PC-9 (cell line): ENCODE measurements around the gene GPX8. TPM values are rescaled to one million over a fixed set of nuclear protein-coding genes. Genes with fewer than 3 reads are reported as not detected.

Experiments
- BruUV-seq: library from RNA; stranded (reverse); fragments of 400-500 nt; replicated peaks from 2 replicates; lab custom pipeline; 2021; lab: Mats Ljungman, UMichigan
- CTCF ChIA-PET: fragments of 300-600 bp; sonication (Branson Sonifier 250); formaldehyde crosslinking; loops from one replicate; lab custom pipeline; 2022; ENCODE audit warnings: antibody characterized with exemption; lab: Charles Lee
- POLR2A ChIA-PET: fragments of 300-600 bp; sonication (Branson Sonifier 250); formaldehyde crosslinking; loops from one replicate; lab custom pipeline; 2022; ENCODE audit warnings: antibody characterized with exemption; ENCODE audit not compliant: unreplicated experiment; lab: Charles Lee
- DNase-seq, 2 experiments: peaks; one replicate each; pipeline versions ENCODE4 v3.0.0 to v3.0.0-alpha.2; 2015 to 2022; ENCODE audit warnings: mixed read lengths in 1 of 2
- H2AFZ ChIP-seq: fragments of 200-600 bp; sonication (generic); 2 replicates; pipeline ENCODE4 v1.8.1; 2017; ENCODE audit warnings: antibody characterized with exemption
- H3F3A ChIP-seq: fragments of 200-600 bp; sonication (generic); 2 replicates; pipeline ENCODE4 v1.8.1; 2017; ENCODE audit warnings: antibody characterized with exemption, mild to moderate bottlenecking, low read depth; ENCODE audit not compliant: insufficient read depth
- H3K27ac ChIP-seq: fragments of 200-600 bp; sonication (generic); 2 replicates; pipeline ENCODE4 v1.6.1; 2016; ENCODE audit warnings: mixed run types
- H3K27me3 ChIP-seq: fragments of 200-600 bp; sonication (generic); 2 replicates; pipeline ENCODE4 v1.6.1; 2016; ENCODE audit warnings: low read depth, mixed run types; ENCODE audit not compliant: insufficient read depth
- H3K36me3 ChIP-seq: fragments of 200-600 bp; sonication (generic); 2 replicates; pipeline ENCODE4 v1.6.1; 2016; ENCODE audit warnings: low read depth, mixed run types
- H3K4me1 ChIP-seq: fragments of 200-600 bp; sonication (generic); replicated peaks from 2 replicates; pipeline ENCODE4 v1.6.1; 2016; ENCODE audit warnings: mixed run types; ENCODE audit not compliant: insufficient read depth
- H3K4me2 ChIP-seq: fragments of 200-600 bp; sonication (generic); 2 replicates; pipeline ENCODE4 v1.6.1; 2017; ENCODE audit warnings: mixed run types
- H3K4me3 ChIP-seq: fragments of 200-600 bp; sonication (generic); 2 replicates; pipeline ENCODE4 v1.6.1; 2016; ENCODE audit warnings: mixed run types
- H3K79me2 ChIP-seq: fragments of 200-600 bp; sonication (generic); 2 replicates; pipeline ENCODE4 v1.6.1; 2017; ENCODE audit warnings: low read depth, mixed run types
- H3K9me2 ChIP-seq: fragments of 200-600 bp; sonication (generic); 2 replicates; pipeline ENCODE4 v1.8.1; 2017; ENCODE audit warnings: mild to moderate bottlenecking; ENCODE audit not compliant: insufficient read depth
- H3K9me3 ChIP-seq: fragments of 200-600 bp; sonication (generic); 2 replicates; pipeline ENCODE4 v1.8.1; 2016; ENCODE audit warnings: low read depth; ENCODE audit not compliant: insufficient read depth
- H4K20me1 ChIP-seq: fragments of 200-600 bp; sonication (generic); 2 replicates; pipeline ENCODE4 v1.8.1; 2017; ENCODE audit not compliant: insufficient read depth
- CTCF ChIP-seq: fragments of 200-600 bp; sonication (generic); conservative IDR thresholded peaks from 2 replicates; pipeline ENCODE4 v1.6.1; 2017; ENCODE audit warnings: mixed run types, antibody characterized with exemption, mild to moderate bottlenecking, moderate library complexity
- EZH2 ChIP-seq: fragments of 200-600 bp; sonication (generic); IDR thresholded peaks from 2 replicates; pipeline ENCODE4 v1.8.0; 2017; ENCODE audit warnings: antibody characterized with exemption, low read depth
- intact Hi-C: fragments of 100-400 bp; cut with micrococcal nuclease; formaldehyde crosslinking; loops from one replicate; pipeline ENCODE4 v1.10.0; 2022; ENCODE audit not compliant: unreplicated experiment
- total RNA-seq: library from RNA; stranded (reverse); gene quantifications from 2 replicates; pipeline ENCODE4 v1.2.3, GENCODE V29; 2021

GPX8 gene
- total RNA-seq, 1 experiment from 2014 or later, result 40.2 TPM

GRCh38 chr5:55160493-55161209 lies 680 bp downstream of the GPX8 start:
- TSS peak; percentile 85 for BruUV-seq
- H3K27me3 ChIP-seq, result no peaks in the 10 kb centered on the region
- H3K36me3 ChIP-seq, result 0 out of 2 replicates have a peak, but pooled peaks cover 13% of the 10 kb centered on the region
- TF ChIP-seq CTCF (no peak), EZH2 (no peak)
- peak overlapping the region; percentile 72 for H3K4me2 ChIP-seq
- H4K20me1 ChIP-seq, result no peaks in the 10 kb centered on the region
- H3K9me3 ChIP-seq, result no peaks in the 10 kb centered on the region
- peaks cover 7% of the 10 kb centered on the region; the same call in 1 of the 2 replicates for H3K79me2 ChIP-seq
- H3F3A ChIP-seq, result peaks cover 6% of the 10 kb centered on the region; the same call in 1 of the 2 replicates
- peak overlapping the region; percentile 83 for H2AFZ ChIP-seq
- ChIA-PET POLR2A (interaction anchor here (0.6 kb wide), 1 partner anchor 326 kb away, joined by 5 read pairs; no protein-coding TSS in a partner anchor), CTCF (interaction anchor here (0.6 to 2.0 kb wide), 6 partner anchors 13 to 917 kb away, joined by 3 to 10 read pairs (median 6); no protein-coding TSS in a partner anchor)
- peak; percentile 56 to 64 for DNase-seq
- H3K9me2 ChIP-seq, result no peaks in the 10 kb centered on the region
- intact Hi-C loops, result no loop called here
- peaks cover 7% of the 10 kb centered on the region for H3K4me1 ChIP-seq
- H3K27ac ChIP-seq, result peak overlapping the region; percentile 53
- peak overlapping the region; percentile 68 for H3K4me3 ChIP-seq

GRCh38 chr5:55162666-55163065 lies 2.7 kb downstream of the GPX8 start:
- peaks cover 7% of the 10 kb centered on the region for H3K4me1 ChIP-seq
- BruUV-seq, result no TSS peak
- no peaks in the 10 kb centered on the region for H4K20me1 ChIP-seq
- ChIA-PET CTCF (no interaction called here), POLR2A (interaction anchor here (0.6 kb wide), 1 partner anchor 16 kb away, joined by 4 read pairs; no protein-coding TSS in a partner anchor)
- H3F3A ChIP-seq, result peaks cover 6% of the 10 kb centered on the region; the same call in 1 of the 2 replicates
- H3K9me2 ChIP-seq, result no peaks in the 10 kb centered on the region
- no peak overlapping the region for H3K4me3 ChIP-seq
- intact Hi-C loops, result no loop called here
- no peak for DNase-seq
- H3K9me3 ChIP-seq, result no peaks in the 10 kb centered on the region
- no peak for TF ChIP-seq CTCF
- TF ChIP-seq EZH2, result no peak
- peaks cover 7% of the 10 kb centered on the region; the same call in 1 of the 2 replicates for H3K79me2 ChIP-seq
- 0 out of 2 replicates have a peak, but pooled peaks cover 13% of the 10 kb centered on the region for H3K36me3 ChIP-seq
- no peaks in the 10 kb centered on the region for H3K27me3 ChIP-seq
- H3K27ac ChIP-seq, result no peak overlapping the region
- no peak overlapping the region for H2AFZ ChIP-seq
- no peak overlapping the region for H3K4me2 ChIP-seq

GRCh38 chr5:55171471-55171870 lies 11.5 kb downstream of the GPX8 start:
- intact Hi-C loops, result loop anchor here (5.0 to 10.0 kb wide), 4 partner anchors 151 to 766 kb away; no protein-coding TSS in a partner anchor

More at GRCh38 chr5:55171471-55171870, 11.5 kb downstream of the GPX8 start:
- no TSS peak for BruUV-seq
- H3K9me3 ChIP-seq, result no peaks in the 10 kb centered on the region
- H3K79me2 ChIP-seq, result no peaks in the 10 kb centered on the region
- ChIA-PET CTCF (interaction anchor here (0.8 to 0.9 kb wide), 2 partner anchors 136 to 658 kb away, joined by 3 to 8 read pairs; partner anchors contain the start of genes DHX29 and MTREX), POLR2A (no interaction called here)
- TF ChIP-seq EZH2, result no peak
- no peak overlapping the region for H3K4me3 ChIP-seq
- no peaks in the 10 kb centered on the region for H3K36me3 ChIP-seq
- no peaks in the 10 kb centered on the region for H4K20me1 ChIP-seq
- no peak overlapping the region for H3K27ac ChIP-seq
- peaks cover 15% of the 10 kb centered on the region for H3K4me1 ChIP-seq
- H3K9me2 ChIP-seq, result no peaks in the 10 kb centered on the region
- H3F3A ChIP-seq, result peaks cover 4% of the 10 kb centered on the region; the same call in 1 of the 2 replicates
- H3K4me2 ChIP-seq, result no peak overlapping the region
- no peak for DNase-seq
- no peak overlapping the region for H2AFZ ChIP-seq
- H3K27me3 ChIP-seq, result no peaks in the 10 kb centered on the region
